Natural killer cell (primary cell): Measurements from ENCODE around the gene CPLANE1. TPM values are rescaled to one million over a fixed set of nuclear protein-coding genes. Genes with fewer than 3 reads are reported as not detected.
A peak's percentile ranks its signal among the peaks of the same experiment; 100 is the strongest.
"Not testable (repeated sequence)": the region's sequence is repeated elsewhere in the genome, so short reads cannot be mapped to it uniquely, and the experiment has no call there.

Experiments
- ATAC-seq, 3 donors: fragments of 150-1000 bp in 2 of 3; fragments of 200-7000 bp in 1 of 3; cut with Tn5 transposase; 1 replicate in 1 of 3; 2 replicates in 2 of 3; pipeline ENCODE4 v1.10.0; 2021; ENCODE audit warnings: mild to moderate bottlenecking in 2 of 3, moderate library complexity in 2 of 3
- DNase-seq, 2 donors: peaks; one replicate each; pipeline versions ENCODE4 v3.0.0 to v3.0.0-alpha.2; 2013 to 2021; ENCODE audit warnings: mixed read lengths in 1 of 2
- H3K27ac ChIP-seq: one replicate; pipeline ENCODE4 v1.5.1; 2013; ENCODE audit warnings: mild to moderate bottlenecking, low read length
- H3K27me3 ChIP-seq: one replicate; pipeline ENCODE4 v1.6.1; 2013; ENCODE audit warnings: low read length; ENCODE audit not compliant: control insufficient read depth, insufficient read depth
- H3K36me3 ChIP-seq: one replicate; pipeline ENCODE4 v1.6.1; 2013; ENCODE audit warnings: low read length; ENCODE audit not compliant: control insufficient read depth, insufficient read depth
- H3K4me1 ChIP-seq: one replicate; pipeline ENCODE4 v1.6.1; 2013; ENCODE audit warnings: low read length; ENCODE audit not compliant: control insufficient read depth, insufficient read depth
- H3K4me3 ChIP-seq: one replicate; pipeline ENCODE4 v1.5.1; 2013; ENCODE audit warnings: low read length
- H3K9me3 ChIP-seq: one replicate; pipeline ENCODE4 v1.6.1; 2013; ENCODE audit warnings: low read length; ENCODE audit not compliant: control insufficient read depth, insufficient read depth
- H3K27ac Mint-ChIP-seq, 2 donors: one replicate each; pipeline ENCODE4 v1.8.0; 2022; ENCODE audit warnings: mild to moderate bottlenecking in 2 of 2, mixed read lengths in 2 of 2, moderate library complexity in 1 of 2
- H3K27me3 Mint-ChIP-seq, 2 donors: one replicate each; pipeline ENCODE4 v1.8.0; 2022; ENCODE audit warnings: low read depth in 2 of 2, mixed read lengths in 2 of 2
- H3K36me3 Mint-ChIP-seq: one replicate; pipeline ENCODE4 v1.8.0; 2022; ENCODE audit warnings: mixed read lengths
- H3K4me1 Mint-ChIP-seq, 2 donors: one replicate each; pipeline ENCODE4 v1.8.0; 2022; ENCODE audit warnings: mixed read lengths in 2 of 2
- H3K4me3 Mint-ChIP-seq: one replicate; pipeline ENCODE4 v1.8.0; 2022; ENCODE audit warnings: mild to moderate bottlenecking, moderate library complexity, mixed read lengths
- H3K9me3 Mint-ChIP-seq, 2 donors: one replicate each; pipeline ENCODE4 v1.8.0; 2022; ENCODE audit warnings: mixed read lengths in 2 of 2
- WGBS: methylation state at CpG from one replicate; pipeline ENCODE4 v1.1.7; 2013; ENCODE audit warnings: missing lambda C conversion rate; ENCODE audit not compliant: insufficient coverage; 5-methylcytosine and 5-hydroxymethylcytosine counted together
- intact Hi-C: fragments of 100-400 bp; cut with micrococcal nuclease; formaldehyde crosslinking; loops from one replicate; pipeline ENCODE4 v1.14.2; 2022
- total RNA-seq, 4 donors: library from RNA; stranded (reverse); fragments of 120-200 nt in 1 of 4; gene quantifications; one replicate each; pipeline versions ENCODE4 v1.2.3 to v1.2.4, GENCODE V29; 2013 to 2022
- TF ChIP-seq, protein P1 (sequence below): fragments of 200-600 bp; IDR thresholded peaks from one replicate; pipeline ENCODE4 v1.8.0; 2022; ENCODE audit warnings: antibody characterized with exemption

CPLANE1 gene
- total RNA-seq, 3 donors from 2014 or later (not counting 1 experiment from before 2014, with no cell fraction given), result 19.3 to 24.7 (median 19.4) TPM

DNA sequence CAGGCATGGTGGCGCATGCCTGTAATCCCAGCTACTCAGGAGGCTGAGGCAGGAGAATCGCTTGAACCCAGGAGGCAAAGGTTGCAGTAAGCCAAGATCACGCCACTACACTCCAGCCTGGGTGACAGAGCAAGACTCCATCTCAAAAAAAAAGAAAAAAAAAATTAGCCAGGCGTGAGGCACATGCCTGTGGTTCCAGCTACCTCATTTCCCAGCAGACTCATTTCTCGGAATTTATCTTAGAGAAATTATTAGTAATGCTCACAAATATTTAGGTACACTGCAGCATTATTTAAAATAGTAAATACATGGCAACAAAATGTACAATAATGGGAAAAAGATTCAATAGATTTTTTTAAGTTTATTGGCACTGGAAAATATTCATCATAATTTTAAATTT, 29.8 kb downstream of the CPLANE1 start:
- H3K27me3 Mint-ChIP-seq, DNase-seq, H3K36me3 Mint-ChIP-seq, H3K27me3 ChIP-seq, H3K4me1 Mint-ChIP-seq, H3K27ac Mint-ChIP-seq, H3K4me1 ChIP-seq, H3K27ac ChIP-seq, H3K9me3 Mint-ChIP-seq, H3K4me3 ChIP-seq, H3K4me3 Mint-ChIP-seq, H3K9me3 ChIP-seq, intact Hi-C loops, ATAC-seq: not testable (repeated sequence)
- 100% methylated on average over 1 of the region's 5 CpGs for WGBS
- H3K36me3 ChIP-seq, result peaks cover 17% of the 10 kb centered on the region

DNA sequence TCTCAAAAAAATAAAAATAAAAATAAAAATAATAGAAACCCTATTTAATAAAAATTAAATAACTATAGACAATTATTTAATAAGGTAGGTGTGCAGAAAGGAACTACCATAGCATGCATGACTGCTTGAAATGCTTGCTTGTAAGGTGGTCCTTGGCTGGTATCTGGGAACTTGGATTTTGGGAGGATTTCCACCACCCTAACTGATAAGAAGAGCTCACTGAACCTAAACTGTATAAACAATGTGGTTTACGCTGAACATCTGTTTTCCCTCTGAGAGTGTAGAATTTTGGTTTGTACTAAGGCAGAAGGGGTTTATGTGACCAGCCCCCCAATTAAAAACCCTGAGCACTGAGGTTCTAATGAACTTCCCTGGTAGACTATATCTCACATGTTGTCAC, 31.2 kb downstream of the CPLANE1 start:
- intact Hi-C loops, result no loop called here
- H3K4me3 Mint-ChIP-seq, result no peak overlapping the region
- H3K9me3 Mint-ChIP-seq, result no peaks in the 10 kb centered on the region
- TF ChIP-seq, protein P1, sequence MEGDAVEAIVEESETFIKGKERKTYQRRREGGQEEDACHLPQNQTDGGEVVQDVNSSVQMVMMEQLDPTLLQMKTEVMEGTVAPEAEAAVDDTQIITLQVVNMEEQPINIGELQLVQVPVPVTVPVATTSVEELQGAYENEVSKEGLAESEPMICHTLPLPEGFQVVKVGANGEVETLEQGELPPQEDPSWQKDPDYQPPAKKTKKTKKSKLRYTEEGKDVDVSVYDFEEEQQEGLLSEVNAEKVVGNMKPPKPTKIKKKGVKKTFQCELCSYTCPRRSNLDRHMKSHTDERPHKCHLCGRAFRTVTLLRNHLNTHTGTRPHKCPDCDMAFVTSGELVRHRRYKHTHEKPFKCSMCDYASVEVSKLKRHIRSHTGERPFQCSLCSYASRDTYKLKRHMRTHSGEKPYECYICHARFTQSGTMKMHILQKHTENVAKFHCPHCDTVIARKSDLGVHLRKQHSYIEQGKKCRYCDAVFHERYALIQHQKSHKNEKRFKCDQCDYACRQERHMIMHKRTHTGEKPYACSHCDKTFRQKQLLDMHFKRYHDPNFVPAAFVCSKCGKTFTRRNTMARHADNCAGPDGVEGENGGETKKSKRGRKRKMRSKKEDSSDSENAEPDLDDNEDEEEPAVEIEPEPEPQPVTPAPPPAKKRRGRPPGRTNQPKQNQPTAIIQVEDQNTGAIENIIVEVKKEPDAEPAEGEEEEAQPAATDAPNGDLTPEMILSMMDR, result no peak
- no peaks in the 10 kb centered on the region for H3K36me3 Mint-ChIP-seq
- no peak for ATAC-seq
- H3K36me3 ChIP-seq, result peaks cover 9% of the 10 kb centered on the region
- peaks cover 9% of the 10 kb centered on the region for H3K4me1 ChIP-seq
- H3K9me3 ChIP-seq, result no peaks in the 10 kb centered on the region
- H3K4me1 Mint-ChIP-seq, result peaks cover 6 to 8% of the 10 kb centered on the region in 2 donors
- no peaks in the 10 kb centered on the region for H3K27me3 ChIP-seq
- DNase-seq, result no peak
- H3K4me3 ChIP-seq, result no peak overlapping the region
- H3K27me3 Mint-ChIP-seq, result no peaks in the 10 kb centered on the region
- WGBS, result no CpG with 5 or more reads among the region's 1 CpG
- H3K27ac ChIP-seq, result no peak overlapping the region
- no peak overlapping the region for H3K27ac Mint-ChIP-seq

DNA sequence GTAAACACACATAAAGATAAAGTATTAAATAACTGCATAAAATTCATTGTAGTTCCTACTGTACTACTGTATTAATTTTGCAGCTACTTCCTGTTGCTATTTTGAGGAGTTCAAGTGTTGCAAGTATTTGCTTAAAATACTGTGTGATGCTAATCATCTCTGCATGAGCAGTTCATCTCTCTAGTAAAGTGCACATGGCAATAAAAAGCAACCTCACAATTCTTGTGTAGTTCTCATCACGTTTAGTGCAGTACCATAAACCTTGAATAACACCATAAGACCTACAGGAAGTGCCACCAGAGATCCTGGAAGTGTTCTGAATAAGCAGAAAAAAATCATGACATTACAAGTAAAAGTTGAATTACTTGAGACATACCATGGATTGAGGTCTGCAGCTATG, 34.6 kb downstream of the CPLANE1 start:
- peak overlapping the region; percentile 29 for H3K4me3 Mint-ChIP-seq
- H3K9me3 Mint-ChIP-seq, result no peaks in the 10 kb centered on the region
- H3K4me3 ChIP-seq, result no peak overlapping the region
- H3K36me3 ChIP-seq, result peaks cover 8% of the 10 kb centered on the region
- 0% methylated on average over 1 of the region's 1 CpG for WGBS
- no peaks in the 10 kb centered on the region for H3K27me3 Mint-ChIP-seq
- peak overlapping the region; percentile 51 to 73 for H3K27ac Mint-ChIP-seq
- H3K4me1 Mint-ChIP-seq, result peaks cover 6 to 8% of the 10 kb centered on the region in 2 donors
- H3K36me3 Mint-ChIP-seq, result peaks cover 16% of the 10 kb centered on the region
- H3K27me3 ChIP-seq, result no peaks in the 10 kb centered on the region
- no peaks in the 10 kb centered on the region for H3K9me3 ChIP-seq
- no peak overlapping the region for H3K27ac ChIP-seq
- peak in 1 of 2 donors; percentile 7 for DNase-seq
- TF ChIP-seq, protein P1, result no peak
- peaks cover 9% of the 10 kb centered on the region for H3K4me1 ChIP-seq
- intact Hi-C loops, result no loop called here
- ATAC-seq, result peak; percentile 24 to 57 (median 52)

DNA sequence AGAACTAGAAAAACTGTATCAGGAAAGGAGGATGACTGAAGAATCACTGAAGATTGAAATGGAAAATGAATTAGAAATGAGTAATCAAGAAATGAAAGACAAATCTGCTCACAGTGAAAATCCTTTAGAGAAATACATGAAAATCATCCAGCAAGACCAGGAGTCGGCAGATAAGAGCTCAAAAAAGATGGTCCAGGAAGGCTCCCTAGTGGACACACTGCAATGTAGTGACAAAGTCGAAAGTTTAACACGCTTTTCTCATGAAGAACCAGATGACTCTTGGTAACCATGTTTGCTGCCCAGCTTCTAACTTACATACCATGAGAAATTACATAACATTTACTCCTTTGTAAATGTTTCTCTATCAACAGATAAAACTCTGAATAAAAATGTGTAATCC, 37.1 kb downstream of the CPLANE1 start:
- Mint-ChIP-seq H3K36me3 (peaks cover 17% of the 10 kb centered on the region), H3K4me1 (peaks cover 6 to 8% of the 10 kb centered on the region in 2 donors), H3K4me3 (no peak overlapping the region), H3K27ac (no peak overlapping the region), H3K27me3 (no peaks in the 10 kb centered on the region), H3K9me3 (no peaks in the 10 kb centered on the region)
- intact Hi-C loops, result no loop called here
- DNase-seq (no peak), ATAC-seq (no peak)
- 98% methylated on average over 3 of the region's 3 CpGs for WGBS
- H3K4me1 ChIP-seq, result peaks cover 11% of the 10 kb centered on the region
- no peak overlapping the region for H3K4me3 ChIP-seq
- TF ChIP-seq, protein P1, result no peak
- H3K9me3 ChIP-seq, result no peaks in the 10 kb centered on the region
- H3K27ac ChIP-seq, result no peak overlapping the region
- peaks cover 3% of the 10 kb centered on the region for H3K36me3 ChIP-seq
- H3K27me3 ChIP-seq, result no peaks in the 10 kb centered on the region
